Stimulated activated CD4-positive, alpha-beta T cell treated with anti-CD3 and anti-CD28 coated beads, Interleukin-2, amount 100 ng/mL, for 24 hours (primary cell): Measurements from ENCODE around the gene NECAP2.
A peak's percentile ranks its signal among the peaks of the same experiment; 100 is the strongest.

ENCODE experiments used
- DNase-seq, 2 donors: peaks; one replicate each; pipeline ENCODE4 v3.0.0-alpha.2; 2020

Gene NECAP2, protein sequence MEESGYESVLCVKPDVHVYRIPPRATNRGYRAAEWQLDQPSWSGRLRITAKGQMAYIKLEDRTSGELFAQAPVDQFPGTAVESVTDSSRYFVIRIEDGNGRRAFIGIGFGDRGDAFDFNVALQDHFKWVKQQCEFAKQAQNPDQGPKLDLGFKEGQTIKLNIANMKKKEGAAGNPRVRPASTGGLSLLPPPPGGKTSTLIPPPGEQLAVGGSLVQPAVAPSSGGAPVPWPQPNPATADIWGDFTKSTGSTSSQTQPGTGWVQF

DNA sequence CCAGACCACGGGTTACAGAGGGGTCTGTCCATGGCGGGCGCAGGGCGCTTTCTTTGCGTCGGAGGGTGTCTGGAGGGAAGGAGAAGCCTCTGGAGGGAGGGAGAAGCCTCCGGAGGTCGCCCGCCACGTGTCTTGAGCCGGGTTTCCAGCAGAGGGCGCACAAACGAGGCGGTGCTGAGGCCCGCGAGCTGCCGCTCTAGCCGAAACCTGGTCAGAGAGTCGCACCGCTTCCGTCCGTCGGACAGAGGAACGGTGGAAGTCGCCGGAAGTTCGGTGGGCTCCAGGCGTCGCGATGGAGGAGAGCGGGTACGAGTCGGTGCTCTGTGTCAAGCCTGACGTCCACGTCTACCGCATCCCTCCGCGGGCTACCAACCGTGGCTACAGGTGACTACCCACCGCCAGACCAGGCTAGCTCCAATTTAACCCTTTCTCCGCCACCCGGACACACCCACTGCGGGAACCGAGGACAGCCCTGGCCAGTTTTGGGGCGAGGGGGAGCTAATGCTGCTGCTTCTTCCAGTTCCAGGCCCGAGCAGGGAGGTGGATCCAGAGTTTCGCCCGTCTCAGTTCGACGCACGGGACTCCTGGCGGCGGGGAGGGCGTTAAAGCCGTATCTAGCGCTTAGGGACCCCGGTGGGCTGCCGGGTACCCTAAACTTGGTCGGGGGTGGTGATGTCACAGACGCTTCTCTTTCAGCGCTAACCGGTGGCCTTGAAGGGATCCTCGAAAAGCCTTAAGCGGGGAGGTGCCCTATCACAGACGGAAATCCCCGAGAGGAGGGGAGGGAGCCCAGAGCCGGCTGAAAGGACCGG, at the start of gene NECAP2:
Gene NECAP2, plus strand, starts transcription at position 255 of the 812 bp plus-strand sequence. Its CDS starts 38 bp downstream, at position 293.
- DNase-seq, result peak; percentile 98

DNA sequence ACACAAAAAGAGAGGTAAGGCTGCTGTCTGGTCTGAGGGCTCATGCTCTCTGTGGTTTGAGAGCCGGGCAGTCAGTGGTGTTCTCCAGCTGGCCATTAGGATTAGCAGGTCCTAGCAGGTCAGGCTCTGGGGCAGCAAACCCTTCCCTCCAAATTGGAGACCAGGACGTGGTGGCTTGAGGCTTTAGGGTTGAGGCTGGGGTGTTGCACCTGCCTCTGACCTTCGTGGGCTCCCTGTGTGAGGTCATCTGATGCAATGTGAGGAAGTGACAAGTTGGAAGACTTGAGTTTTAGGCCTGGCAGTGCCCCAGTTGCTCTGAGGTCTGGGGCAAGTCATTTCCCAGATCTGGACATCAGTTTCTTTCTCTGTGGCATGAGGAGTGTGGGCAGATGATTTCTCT, 49.1 kb upstream of the NECAP2 start:
- DNase-seq, result no peak

DNA sequence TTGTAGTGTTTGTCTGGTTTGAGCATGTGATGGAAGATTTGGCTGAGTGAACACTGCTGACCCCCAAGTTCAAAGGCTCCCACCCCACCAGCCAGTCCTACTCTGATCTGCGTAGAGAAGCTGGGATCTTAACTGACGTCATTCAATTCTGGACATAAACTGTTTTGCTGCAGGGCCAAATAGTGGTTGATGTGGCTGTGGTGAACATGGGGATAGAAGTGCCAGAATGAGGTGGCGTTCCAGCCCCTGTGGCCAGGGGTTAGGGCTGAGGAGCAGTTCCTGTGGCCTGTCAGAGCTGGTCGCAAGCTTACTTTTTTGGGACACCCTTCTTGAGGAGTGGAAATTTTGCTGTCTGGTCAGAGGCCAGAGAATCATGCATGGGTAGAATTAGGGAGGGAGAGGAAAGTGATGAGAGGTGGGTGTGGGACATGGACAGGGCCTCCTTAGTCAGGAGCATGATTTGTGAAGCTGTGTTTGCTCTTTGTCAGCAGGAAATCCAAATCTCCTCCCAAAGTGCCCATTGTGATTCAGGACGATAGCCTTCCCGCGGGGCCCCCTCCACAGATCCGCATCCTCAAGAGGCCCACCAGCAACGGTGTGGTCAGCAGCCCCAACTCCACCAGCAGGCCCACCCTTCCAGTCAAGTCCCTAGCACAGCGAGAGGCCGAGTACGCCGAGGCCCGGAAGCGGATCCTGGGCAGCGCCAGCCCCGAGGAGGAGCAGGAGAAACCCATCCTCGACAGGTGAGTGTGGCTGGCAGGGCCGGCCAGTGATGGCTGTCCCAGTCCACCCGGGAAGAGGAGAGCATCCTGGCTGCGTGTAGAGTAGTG, 47.6 kb upstream of the NECAP2 start:
- no peak for DNase-seq

DNA sequence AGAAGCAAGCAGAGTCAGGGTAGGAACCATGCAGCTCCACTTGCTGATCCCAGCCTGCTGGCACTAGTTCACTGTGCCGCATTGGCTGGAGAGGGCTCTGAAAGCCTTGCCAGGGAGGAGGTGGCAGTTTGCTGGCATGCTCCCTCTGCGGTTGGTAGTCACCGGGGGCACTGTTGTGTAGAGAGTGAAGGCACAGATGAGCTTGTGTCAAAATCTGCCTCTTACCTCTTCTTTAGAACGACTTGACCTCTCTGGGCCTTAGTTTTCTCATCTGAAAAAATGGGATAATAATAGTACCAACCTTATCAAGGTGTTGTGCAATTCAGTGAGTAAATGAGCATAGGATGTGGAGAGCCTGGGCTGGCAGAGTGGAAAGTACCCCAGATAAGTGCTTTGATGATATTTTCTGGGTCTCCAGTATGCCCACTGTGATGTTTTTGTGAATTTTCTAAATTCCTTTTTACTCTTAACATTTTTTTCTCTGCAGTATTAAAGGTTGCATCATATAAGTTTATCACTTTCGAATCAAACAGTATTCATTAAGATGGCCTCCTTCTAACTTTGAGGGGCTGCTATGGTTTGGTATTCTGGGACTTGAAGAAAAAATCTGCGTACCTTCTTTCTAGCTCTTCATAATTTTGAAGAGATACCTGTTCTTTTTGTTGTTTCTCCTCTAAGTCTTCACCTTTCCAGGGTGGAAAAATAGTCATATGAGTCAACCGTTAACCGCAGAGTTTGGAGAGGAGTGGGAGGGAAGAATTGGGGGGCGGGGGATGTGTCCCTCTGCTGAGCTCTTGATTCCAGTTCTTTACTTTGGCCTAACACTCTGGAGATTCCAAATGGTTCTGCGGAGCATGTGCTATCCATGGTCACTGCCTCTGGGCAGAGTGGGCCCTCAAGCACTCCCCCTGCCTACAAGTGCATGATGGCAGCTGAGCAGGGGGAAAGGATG, 46.7 kb upstream of the NECAP2 start:
- DNase-seq, result no peak

DNA sequence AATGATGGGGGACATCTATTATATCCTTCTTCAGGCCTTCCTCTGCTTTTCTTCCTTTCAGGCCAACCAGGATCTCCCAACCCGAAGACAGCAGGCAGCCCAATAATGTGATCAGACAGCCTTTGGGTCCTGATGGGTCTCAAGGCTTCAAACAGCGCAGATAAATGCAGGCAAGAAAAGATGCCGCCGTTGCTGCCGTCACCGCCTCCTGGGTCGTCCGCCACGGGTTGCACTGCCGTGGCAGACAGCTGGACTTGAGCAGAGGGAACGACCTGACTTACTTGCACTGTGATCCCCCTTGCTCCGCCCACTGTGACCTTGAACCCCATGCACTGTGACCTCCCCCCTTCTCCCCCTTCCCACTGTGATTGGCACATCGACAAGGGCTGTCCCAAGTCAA, 45.5 kb upstream of the NECAP2 start:
- no peak for DNase-seq

DNA sequence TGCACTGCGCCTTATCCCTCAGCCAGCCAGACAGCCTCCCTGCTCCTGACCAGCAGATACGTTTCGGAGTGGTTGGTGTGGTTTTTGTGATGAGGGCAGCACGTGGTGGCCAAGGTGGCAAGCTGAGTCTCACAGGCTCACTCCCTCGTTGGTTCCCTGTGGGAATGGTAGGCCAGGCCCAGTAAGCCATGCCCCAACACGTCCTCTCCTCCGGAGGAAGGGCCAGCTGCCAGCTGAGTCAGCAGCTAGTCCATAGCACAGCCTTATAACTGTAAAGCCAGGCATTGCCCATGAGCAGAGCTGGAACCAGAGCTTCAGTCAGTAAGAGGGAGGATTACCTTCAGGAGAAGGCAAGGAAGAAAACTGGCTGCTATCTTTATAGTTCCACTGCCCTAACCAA, 43.9 kb upstream of the NECAP2 start:
- no peak for DNase-seq

DNA sequence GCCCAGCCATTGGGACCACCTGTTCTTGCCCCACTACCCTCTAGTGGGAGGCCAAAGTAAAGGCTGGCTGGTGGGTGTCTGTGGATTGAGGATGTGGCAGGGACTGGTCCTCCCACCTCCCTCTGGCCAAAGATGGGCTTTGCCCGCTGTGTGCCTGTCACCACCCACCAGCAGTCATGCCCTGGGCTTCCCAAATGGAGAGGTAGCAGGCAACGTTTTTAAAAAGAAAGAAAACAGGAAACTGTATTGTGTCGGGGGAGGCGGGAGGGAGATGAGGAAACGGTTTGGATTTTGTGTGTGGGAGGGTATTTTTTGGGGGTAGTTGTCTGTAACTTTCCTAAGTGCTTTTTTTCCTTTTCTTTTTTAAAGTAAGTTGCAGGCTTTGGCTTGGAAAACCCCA, 43.4 kb upstream of the NECAP2 start:
- DNase-seq, result no peak

DNA sequence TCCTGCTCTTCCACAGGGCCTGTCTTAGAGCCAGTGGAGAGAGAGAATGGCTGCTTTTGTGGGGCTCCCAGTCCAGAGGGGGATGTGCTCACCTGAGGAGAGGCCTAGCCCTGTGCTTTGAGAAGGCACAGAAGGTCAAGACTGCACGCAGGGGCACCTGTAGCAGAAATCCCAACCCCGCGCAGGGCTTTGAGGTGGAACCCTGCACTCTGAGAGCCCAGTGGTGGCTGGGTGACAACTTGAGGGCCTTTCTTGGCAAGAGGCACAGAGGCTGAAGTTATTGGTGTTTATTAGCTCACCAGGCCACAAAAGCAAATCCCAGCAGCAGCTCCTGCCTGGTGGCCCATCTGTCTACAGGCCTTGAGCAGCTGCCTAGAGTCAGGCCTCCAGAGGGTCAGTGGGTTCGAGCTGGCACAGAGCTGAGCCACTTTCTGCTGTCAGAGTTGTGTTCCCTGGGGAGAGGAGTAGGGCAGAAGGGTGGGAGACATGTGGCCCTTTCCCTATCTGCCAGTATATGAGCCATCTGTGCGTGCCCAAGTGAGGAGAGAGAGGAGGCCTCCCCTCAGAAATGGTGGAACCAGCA, 42.1 kb upstream of the NECAP2 start:
- DNase-seq, result no peak

DNA sequence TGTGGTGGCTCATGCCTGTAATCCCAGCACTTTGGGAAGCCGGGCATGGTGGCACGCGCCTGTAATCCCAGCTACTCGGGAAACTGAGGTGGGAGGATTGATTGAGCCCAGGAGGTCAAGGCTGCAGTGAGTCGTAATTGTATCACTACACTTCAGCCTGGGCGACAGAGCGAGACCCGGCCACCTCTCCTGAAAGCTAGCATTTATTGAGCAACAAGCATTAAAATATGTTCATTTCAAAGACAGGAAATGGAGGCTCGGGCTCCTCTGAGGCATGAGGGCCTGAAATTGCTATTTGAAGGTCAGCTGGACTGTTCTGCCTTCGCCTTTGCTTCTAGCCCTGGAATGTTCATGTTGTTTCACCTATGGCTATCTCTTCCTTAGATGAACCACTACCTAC, 37.8 kb upstream of the NECAP2 start:
- no peak for DNase-seq

DNA sequence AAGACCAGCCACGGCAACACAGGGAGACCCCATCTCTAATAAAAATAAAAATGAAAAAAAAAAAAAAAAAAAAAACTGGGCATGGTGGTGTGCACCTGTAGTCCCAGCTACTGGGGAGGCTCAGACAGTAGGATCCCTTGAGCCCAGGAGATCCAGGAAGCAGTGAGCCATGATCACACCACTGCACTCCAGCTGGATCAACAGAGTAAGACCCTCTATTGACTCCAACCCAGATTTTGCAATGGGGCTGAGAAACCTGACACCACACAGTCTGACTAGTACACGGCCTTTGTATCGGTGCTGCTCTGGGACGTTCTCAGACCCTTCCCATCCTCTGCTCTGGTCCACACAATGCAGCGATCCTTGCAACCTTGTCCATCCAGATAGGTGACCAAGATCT, 35.1 kb upstream of the NECAP2 start:
- DNase-seq, result no peak

DNA sequence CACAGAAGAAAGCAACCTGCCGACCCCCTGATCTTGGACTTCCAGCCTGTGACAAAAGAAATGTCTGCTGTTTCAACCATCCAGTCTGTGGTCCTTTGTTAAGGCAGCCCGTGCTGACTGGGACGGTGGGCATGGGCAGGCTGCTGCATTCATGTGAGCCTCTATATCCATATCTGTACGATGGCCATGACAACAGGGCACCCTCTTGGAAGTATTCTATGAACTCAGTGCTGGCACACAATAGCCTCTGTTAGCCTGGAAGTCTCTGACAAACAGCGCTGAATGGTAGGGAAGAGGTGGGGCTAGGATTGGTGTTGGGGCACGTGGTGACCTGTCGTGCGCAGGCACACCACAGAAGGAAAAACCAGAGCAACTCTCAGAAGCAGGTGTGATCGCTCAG, 33.7 kb upstream of the NECAP2 start:
- no peak for DNase-seq

DNA sequence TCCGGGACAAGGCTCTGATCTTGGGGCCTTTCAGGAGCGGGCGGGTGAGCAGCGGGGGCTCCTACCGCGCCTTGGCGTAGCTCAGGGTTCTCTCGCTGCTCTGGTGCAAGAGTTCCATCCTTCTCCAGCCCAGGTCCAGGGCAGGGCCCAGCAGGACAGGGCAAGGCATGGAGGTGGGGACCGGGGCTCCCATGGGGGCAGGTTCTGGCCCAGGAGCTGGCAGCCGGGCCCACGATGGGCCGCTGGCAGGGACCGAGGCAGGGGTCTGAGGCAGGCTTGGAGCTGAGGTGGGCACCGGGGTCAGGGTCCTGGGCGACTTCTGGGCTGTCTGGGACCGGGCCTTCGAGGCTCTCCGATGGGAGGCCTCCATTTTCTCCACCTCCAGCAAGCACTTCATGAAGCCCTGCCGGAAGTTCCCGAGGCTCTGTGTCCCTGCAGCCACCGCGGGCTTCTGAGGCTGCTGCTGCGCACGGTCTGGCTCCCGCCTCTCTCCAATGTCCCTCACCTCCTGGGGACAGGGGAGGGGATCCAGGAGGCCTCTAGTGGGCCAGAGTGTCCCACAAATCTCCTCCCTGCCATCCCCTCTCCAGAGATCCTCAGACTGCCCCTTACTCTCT, 30.9 kb upstream of the NECAP2 start:
- no peak for DNase-seq

DNA sequence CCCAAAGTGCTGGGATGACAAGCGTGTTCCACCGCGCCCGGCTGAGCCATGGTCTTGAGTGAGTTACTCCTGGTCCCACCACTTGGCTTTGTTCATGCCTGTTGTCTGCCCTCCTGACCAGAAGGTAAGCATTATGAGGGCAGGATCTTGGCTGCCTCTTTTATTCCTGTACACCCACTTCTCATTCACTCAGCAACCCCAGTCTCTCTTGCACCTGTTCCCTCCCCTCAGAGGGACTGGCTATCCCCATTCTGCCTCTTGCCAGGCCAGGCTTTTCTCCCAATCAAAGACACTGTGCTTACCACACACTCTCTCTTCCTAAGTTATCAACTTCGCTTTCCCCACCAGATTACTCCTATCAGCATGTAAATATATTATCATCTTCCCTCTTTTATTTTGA, 29.7 kb upstream of the NECAP2 start:
- DNase-seq, result no peak

DNA sequence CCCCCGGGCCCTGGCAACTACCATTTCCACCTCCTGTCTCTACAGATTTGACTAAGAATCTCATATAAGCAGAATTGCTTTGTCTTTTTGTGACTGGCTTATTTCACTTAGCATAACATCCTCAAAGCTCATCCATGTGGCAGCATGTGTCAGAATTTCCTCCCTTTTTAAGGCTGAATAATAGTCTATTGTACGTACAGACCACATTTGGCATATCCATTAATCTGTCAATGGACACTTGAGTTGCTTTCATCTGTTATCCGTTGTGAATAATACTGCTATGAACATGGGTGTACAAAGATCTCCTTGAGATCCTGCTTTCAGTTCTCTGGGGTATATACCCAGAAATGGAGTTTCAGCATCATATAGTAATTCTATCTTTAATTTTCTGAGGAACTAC, 27.3 kb upstream of the NECAP2 start:
- DNase-seq, result no peak

DNA sequence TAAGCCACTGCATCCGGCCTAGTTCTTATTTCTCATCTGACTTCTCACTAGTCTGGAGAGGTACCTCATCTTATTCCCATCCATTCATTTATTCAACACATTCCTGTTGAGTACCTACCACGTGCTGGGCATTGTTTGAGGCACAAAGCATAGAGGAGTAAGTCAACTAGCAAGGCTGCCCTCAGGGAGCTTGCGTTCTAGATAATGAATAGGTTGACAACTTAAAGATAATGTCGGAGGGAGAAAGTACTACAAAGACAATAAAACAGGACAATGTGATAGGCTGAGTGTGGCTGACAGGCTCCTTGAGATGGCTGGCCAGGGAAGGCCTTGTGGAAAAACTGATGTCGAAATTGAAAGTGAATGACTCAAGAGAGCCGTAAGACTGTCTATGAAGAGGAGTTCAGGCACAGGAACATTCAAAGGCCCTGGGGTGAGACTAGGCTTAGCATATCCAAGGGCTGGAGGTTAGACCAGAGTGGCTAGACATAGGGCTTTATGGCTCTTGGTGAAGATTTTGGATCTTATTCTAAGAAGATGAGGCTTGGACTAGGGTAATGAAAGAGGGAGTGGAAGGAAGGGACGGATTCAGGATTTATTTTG, 21.6 kb upstream of the NECAP2 start:
- DNase-seq, result peak in 1 of 2 donors; percentile 15

DNA sequence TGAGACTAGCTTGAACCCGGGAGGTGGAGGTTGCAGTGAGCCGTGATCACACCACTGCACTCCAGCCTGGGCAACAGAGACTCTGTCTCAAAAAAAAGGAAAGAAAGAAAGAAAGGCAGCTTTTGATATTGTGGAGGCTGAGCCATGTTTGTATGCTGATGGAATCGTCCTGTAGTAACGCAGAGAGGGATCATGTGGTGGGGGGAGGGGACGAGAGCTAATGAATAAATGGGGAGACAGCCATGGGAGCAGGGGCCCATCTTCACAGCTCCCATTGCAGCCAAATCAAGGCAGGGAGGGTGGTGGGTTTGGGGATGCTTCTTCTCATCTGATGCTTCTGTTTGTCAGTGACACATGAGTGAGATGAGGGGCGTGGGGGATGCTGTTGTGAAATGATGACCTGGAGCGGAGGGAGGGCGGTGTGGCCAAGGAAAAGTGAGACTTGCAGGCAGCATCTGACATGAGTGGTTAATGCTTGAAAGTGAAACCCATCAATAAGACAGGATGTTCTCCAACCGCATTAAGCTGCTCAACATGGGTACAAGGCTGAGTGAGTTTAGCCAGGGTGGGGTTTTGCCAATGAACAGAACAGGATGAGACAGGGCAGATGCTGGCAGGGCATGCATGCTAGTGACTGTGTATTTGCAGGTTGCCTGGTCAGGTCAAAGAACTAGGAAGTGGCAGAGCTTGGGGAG, 20.0 kb upstream of the NECAP2 start:
- peak; percentile 67 for DNase-seq

DNA sequence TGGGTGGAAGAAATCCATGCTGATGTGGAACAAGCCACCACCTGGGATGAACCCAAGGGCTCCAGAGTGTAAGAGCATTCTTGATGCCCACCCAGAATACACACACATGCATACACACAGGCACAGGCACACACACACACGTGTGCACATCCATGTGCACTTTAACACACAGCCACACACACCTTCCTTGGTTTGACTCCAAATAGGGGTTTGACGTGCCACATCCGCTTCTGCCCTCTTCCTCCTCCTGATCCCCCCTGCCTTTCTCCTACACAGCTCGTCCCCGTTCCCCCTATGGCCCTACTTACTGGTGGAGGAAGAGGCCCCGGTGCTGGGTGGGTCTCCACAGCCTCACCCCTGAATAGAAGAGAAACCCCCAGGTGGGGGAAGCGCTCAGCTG, 19.3 kb upstream of the NECAP2 start:
- no peak for DNase-seq

DNA sequence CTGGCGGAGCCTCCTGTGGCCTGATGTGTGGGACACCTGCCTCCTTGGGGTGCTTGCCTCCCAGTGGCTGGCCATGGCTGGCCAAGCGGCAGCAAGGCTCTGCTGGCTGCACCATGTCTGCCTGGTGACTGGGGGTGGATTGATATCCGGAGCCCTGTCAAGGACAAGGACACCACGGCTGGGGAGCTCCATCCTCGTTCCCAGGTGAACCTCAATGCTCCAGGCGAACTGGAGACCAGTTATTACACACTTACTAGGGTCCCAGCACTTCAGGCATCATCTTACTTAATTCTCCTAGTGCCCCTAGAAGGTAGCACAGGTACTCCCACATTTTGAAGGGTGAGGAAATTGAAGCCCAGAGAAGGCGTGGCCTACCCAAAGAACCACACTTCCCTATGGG, 18.5 kb upstream of the NECAP2 start:
- DNase-seq, result no peak

DNA sequence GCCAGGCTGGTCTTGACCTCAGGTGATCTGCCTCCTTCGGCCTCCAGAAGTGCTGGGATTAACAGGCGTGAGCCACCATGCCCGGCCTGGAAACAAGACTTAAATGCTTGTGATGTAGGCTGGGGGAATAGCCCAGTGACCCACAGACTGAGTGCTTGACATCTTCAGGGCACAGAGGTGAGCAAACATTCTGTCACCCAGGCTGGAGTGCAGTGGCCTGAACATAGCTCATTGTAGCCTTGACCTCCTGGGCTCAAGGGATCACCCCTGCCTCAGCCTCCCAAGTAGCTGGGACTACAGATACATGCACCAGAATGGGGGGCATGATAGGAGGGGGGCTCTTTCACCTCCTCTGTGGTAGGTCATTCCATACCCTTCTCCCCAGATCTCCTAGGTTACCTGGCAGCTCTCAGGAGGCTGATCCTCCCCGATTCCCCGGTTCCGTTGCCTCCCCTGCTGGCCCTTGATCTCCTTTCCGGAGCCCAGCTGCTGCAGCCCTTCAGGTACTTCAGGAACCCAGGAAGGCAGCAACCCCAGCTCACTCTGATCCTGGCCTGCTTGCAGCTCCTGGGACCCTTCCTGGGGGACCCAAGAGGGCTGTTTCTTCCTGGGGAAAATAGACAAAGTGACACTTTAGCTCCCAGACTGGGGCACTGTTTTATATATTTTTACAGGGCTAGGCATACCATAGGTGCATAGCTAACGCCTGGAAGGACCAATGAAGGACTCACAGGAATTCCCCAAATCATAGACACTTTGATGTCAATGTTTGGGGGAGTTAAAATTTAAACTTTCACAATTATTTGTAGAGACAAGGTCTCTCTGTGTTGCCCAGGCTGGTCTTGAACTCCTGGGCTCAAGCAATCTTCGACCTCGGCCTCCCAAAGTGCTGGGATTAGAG, 15.1 kb upstream of the NECAP2 start:
- no peak for DNase-seq
